H9 (cell line): ENCODE data around the gene TRPM3. TPM values are rescaled to one million over a fixed set of nuclear protein-coding genes. Genes with fewer than 3 reads are reported as not detected.
A peak's percentile ranks its signal among the peaks of the same experiment; 100 is the strongest.

ENCODE experiments used
- DNase-seq: peaks from one replicate; pipeline ENCODE4 v3.0.0-alpha.2; 2017
- H2AFZ ChIP-seq: one replicate; pipeline ENCODE4 v1.6.1; 2013; ENCODE audit warnings: mild to moderate bottlenecking, low read length, control low read depth, moderate library complexity
- H2AK5ac ChIP-seq: 2 replicates; pipeline ENCODE4 v1.6.1; 2013; ENCODE audit warnings: low read length, control low read depth, mixed read lengths; ENCODE audit not compliant: insufficient read length
- H2BK120ac ChIP-seq: one replicate; pipeline ENCODE4 v1.6.1; 2013; ENCODE audit warnings: low read depth, mild to moderate bottlenecking, low read length, control low read depth, inconsistent platforms; ENCODE audit not compliant: poor library complexity, severe bottlenecking
- H2BK12ac ChIP-seq: 2 replicates; pipeline ENCODE4 v1.6.1; 2013; ENCODE audit warnings: low read length, control low read depth, mixed read lengths, low read depth; ENCODE audit not compliant: insufficient read length
- H2BK15ac ChIP-seq: 2 replicates; pipeline ENCODE4 v1.6.1; 2013; ENCODE audit warnings: low read depth, low read length, control low read depth
- H2BK20ac ChIP-seq: one replicate; pipeline ENCODE4 v1.6.1; 2013; ENCODE audit warnings: low read depth, mild to moderate bottlenecking, low read length, control low read depth, inconsistent platforms; ENCODE audit not compliant: poor library complexity, severe bottlenecking
- H2BK5ac ChIP-seq: 2 replicates; pipeline ENCODE4 v1.6.1; 2013; ENCODE audit warnings: low read length, control low read depth, mixed read lengths; ENCODE audit not compliant: insufficient read length
- H3K14ac ChIP-seq: 2 replicates; pipeline ENCODE4 v1.6.1; 2013; ENCODE audit warnings: low read length, control low read depth; ENCODE audit not compliant: insufficient read depth
- H3K18ac ChIP-seq: 2 replicates; pipeline ENCODE4 v1.6.1; 2013; ENCODE audit warnings: low read depth, mild to moderate bottlenecking, mixed read lengths, low read length, control low read depth; ENCODE audit not compliant: insufficient read length
- H3K23ac ChIP-seq: 2 replicates; pipeline ENCODE4 v1.6.1; 2013; ENCODE audit warnings: low read length, control low read depth, mixed read lengths, low read depth; ENCODE audit not compliant: insufficient read length
- H3K23me2 ChIP-seq: 2 replicates; pipeline ENCODE4 v1.6.1; 2013; ENCODE audit warnings: low read depth, mild to moderate bottlenecking, mixed read lengths, low read length, control low read depth; ENCODE audit not compliant: insufficient read length, poor library complexity, severe bottlenecking
- H3K27ac ChIP-seq: 2 replicates; pipeline ENCODE4 v1.5.1; 2013; ENCODE audit warnings: low read length, control low read depth, mixed read lengths, low read depth; ENCODE audit not compliant: insufficient read length
- H3K27me3 ChIP-seq: 2 replicates; pipeline ENCODE4 v1.6.1; 2013; ENCODE audit warnings: low read length, control low read depth, inconsistent platforms; ENCODE audit not compliant: insufficient read depth
- H3K4ac ChIP-seq: 2 replicates; pipeline ENCODE4 v1.6.1; 2013; ENCODE audit warnings: low read depth, mild to moderate bottlenecking, control low read depth, inconsistent platforms, low read length, moderate library complexity
- H3K4me1 ChIP-seq: 2 replicates; pipeline ENCODE4 v1.6.1; 2013; ENCODE audit warnings: low read length, control low read depth, inconsistent platforms; ENCODE audit not compliant: insufficient read depth
- H3K4me2 ChIP-seq: 2 replicates; pipeline ENCODE4 v1.6.1; 2013; ENCODE audit warnings: low read length, control low read depth, mixed read lengths; ENCODE audit not compliant: insufficient read length, insufficient read depth
- H3K56ac ChIP-seq: 2 replicates; pipeline ENCODE4 v1.6.1; 2013; ENCODE audit warnings: low read depth, mild to moderate bottlenecking, mixed read lengths, low read length, control low read depth; ENCODE audit not compliant: insufficient read length
- H3K79me1 ChIP-seq: 2 replicates; pipeline ENCODE4 v1.6.1; 2013; ENCODE audit warnings: low read depth, mild to moderate bottlenecking, moderate library complexity, low read length, control low read depth, inconsistent platforms; ENCODE audit not compliant: insufficient read depth, poor library complexity, severe bottlenecking
- H3K79me2 ChIP-seq: 2 replicates; pipeline ENCODE4 v1.6.1; 2013; ENCODE audit warnings: low read length, control low read depth, inconsistent platforms; ENCODE audit not compliant: insufficient read depth
- H3K9ac ChIP-seq: 2 replicates; pipeline ENCODE4 v1.6.1; 2013; ENCODE audit warnings: low read length, control low read depth, mixed read lengths; ENCODE audit not compliant: insufficient read length; ENCODE audit errors: extremely low read depth
- H3K9me3 ChIP-seq: one replicate; pipeline ENCODE4 v1.6.1; 2013; ENCODE audit warnings: low read depth, low read length, inconsistent platforms; ENCODE audit not compliant: control insufficient read depth
- H3T11ph ChIP-seq: one replicate; pipeline ENCODE4 v1.6.1; 2013; ENCODE audit warnings: mild to moderate bottlenecking, low read length, control low read depth, inconsistent platforms
- H4K20me1 ChIP-seq: one replicate; pipeline ENCODE4 v1.6.1; 2013; ENCODE audit not compliant: control insufficient read depth, insufficient read length, insufficient read depth
- H4K5ac ChIP-seq: 2 replicates; pipeline ENCODE4 v1.6.1; 2013; ENCODE audit warnings: low read depth, mild to moderate bottlenecking, mixed read lengths, low read length, control low read depth; ENCODE audit not compliant: insufficient read length
- H4K8ac ChIP-seq: replicated peaks from 2 replicates; pipeline ENCODE4 v1.6.1; 2013; ENCODE audit warnings: low read length, control low read depth, mixed read lengths, low read depth; ENCODE audit not compliant: insufficient read length
- H4K91ac ChIP-seq: 2 replicates; pipeline ENCODE4 v1.6.1; 2013; ENCODE audit warnings: low read depth, mild to moderate bottlenecking, moderate library complexity, mixed read lengths, low read length, control low read depth; ENCODE audit not compliant: insufficient read length
- H3K27ac Mint-ChIP-seq, 3 experiments: 2 replicates in 2 of 3; 3 replicates in 1 of 3; pipeline ENCODE4 v1.8.0; 2020 to 2021; ENCODE audit warnings: mixed read lengths in 3 of 3, mild to moderate bottlenecking in 1 of 3, moderate library complexity in 1 of 3
- H3K27me3 Mint-ChIP-seq: 2 replicates; pipeline ENCODE4 v1.8.0; 2021; ENCODE audit warnings: low read depth, mild to moderate bottlenecking, moderate library complexity, mixed read lengths
- H3K36me3 Mint-ChIP-seq, 3 experiments: 2 replicates in 2 of 3; 3 replicates in 1 of 3; pipeline ENCODE4 v1.8.0; 2020 to 2021; ENCODE audit warnings: low read depth in 3 of 3, mixed read lengths in 3 of 3; ENCODE audit not compliant: insufficient read depth in 1 of 3
- H3K4me1 Mint-ChIP-seq, 2 experiments: 2 replicates each; pipeline ENCODE4 v1.8.0; 2020; ENCODE audit warnings: mixed read lengths in 2 of 2
- H3K4me3 Mint-ChIP-seq, 2 experiments: 2 replicates in 1 of 2; 3 replicates in 1 of 2; pipeline ENCODE4 v1.8.0; 2020 to 2021; ENCODE audit warnings: mild to moderate bottlenecking in 2 of 2, mixed read lengths in 2 of 2, moderate library complexity in 1 of 2
- H3K9me3 Mint-ChIP-seq, 2 experiments: 2 replicates in 1 of 2; 3 replicates in 1 of 2; pipeline ENCODE4 v1.8.0; 2020; ENCODE audit warnings: mild to moderate bottlenecking in 2 of 2, mixed read lengths in 2 of 2, moderate library complexity in 1 of 2
- CTCF ChIP-seq: fragments of 200-600 bp; sonication (generic); conservative IDR thresholded peaks from 3 replicates; pipeline ENCODE4 v1.8.0; 2021; ENCODE audit warnings: antibody characterized with exemption, mild to moderate bottlenecking
- WGBS: extraction: QIAGEN DNeasy Blood & Tissue Kit; methylation state at CpG from one replicate; pipeline ENCODE4 v1.1.7; 2013; ENCODE audit warnings: missing lambda C conversion rate, low lambda C conversion rate, mixed read lengths; ENCODE audit not compliant: insufficient read length; ENCODE audit errors: extremely low coverage; 5-methylcytosine and 5-hydroxymethylcytosine counted together
- total RNA-seq: library from RNA; stranded (reverse); gene quantifications from 2 replicates; pipeline ENCODE4 v1.2.1, GENCODE V29; 2021

TRPM3 gene
- total RNA-seq, 1 experiment from 2014 or later: 10.3 TPM

DNA sequence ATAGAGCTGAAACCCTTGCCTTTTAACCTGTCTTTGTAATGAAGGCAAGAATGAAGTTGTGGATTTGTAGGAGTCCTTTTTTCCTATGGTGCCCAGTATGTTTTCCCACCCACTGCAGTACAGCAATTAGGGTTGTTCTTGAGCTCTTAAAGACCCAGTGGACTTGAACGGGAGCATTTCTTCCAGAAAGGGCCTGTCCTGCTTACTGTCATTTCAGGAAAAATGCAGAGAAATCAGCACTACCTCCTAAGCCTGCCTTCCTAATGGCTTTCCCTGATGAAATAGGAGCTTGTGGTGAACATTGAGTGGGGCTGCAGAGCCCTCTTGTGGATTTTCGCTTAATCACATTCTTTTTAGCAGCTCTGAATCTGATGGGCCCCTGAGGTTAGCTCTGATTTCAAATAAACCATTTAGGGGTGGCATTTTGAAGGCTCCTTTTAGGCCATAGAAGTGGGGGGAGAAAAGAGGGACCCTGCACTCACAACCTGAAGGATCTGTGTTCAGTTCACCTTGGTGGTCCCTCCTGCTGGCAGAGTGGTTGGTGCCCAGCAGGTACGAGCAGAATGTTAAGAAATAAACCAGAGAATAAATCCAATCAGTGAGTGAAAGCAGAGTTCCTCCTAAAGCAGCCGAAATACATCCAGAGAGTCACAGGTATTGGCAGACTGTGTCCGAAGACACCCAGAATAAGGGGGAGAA lies 519.0 kb downstream of the TRPM3 start:
- no peak overlapping the region for H4K8ac ChIP-seq
- H2BK15ac ChIP-seq: no peak overlapping the region
- H3K18ac ChIP-seq: no peak overlapping the region
- no peaks in the 10 kb centered on the region for H3K79me1 ChIP-seq
- no peak overlapping the region for H3K4me3 Mint-ChIP-seq
- no peak overlapping the region for H3T11ph ChIP-seq
- no peaks in the 10 kb centered on the region for H3K9me3 Mint-ChIP-seq
- no peak overlapping the region for H3K4ac ChIP-seq
- no peak overlapping the region for H2BK12ac ChIP-seq
- H3K4me2 ChIP-seq: no peak overlapping the region
- H2AK5ac ChIP-seq: no peak overlapping the region
- H3K36me3 Mint-ChIP-seq: no peaks in the 10 kb centered on the region
- H3K4me1 Mint-ChIP-seq: peaks cover 15 to 24% of the 10 kb centered on the region in 2 experiments
- peak overlapping the region in 1 of 3 experiments; percentile 3; a peak in 2 of 7 replicates for H3K27ac Mint-ChIP-seq
- no peaks in the 10 kb centered on the region for H4K20me1 ChIP-seq
- no peak overlapping the region for H3K9ac ChIP-seq
- H3K23me2 ChIP-seq: no peaks in the 10 kb centered on the region
- no peak overlapping the region for H2BK5ac ChIP-seq
- no peak overlapping the region for H4K5ac ChIP-seq
- no peak overlapping the region for H4K91ac ChIP-seq
- no peaks in the 10 kb centered on the region for H3K79me2 ChIP-seq
- no peaks in the 10 kb centered on the region for H3K27me3 ChIP-seq
- H3K9me3 ChIP-seq: no peaks in the 10 kb centered on the region
- TF ChIP-seq CTCF: peak; percentile 82
- no peak overlapping the region for H2AFZ ChIP-seq
- no peak overlapping the region for H3K14ac ChIP-seq
- no peak overlapping the region for H2BK20ac ChIP-seq
- H3K23ac ChIP-seq: no peak overlapping the region
- H3K27ac ChIP-seq: no peak overlapping the region
- no peaks in the 10 kb centered on the region for H3K27me3 Mint-ChIP-seq
- WGBS: no CpG with 5 or more reads among the region's 5 CpGs
- no peak overlapping the region for H3K56ac ChIP-seq
- H3K4me1 ChIP-seq: no peaks in the 10 kb centered on the region
- H2BK120ac ChIP-seq: no peak overlapping the region
- peak; percentile 68 for DNase-seq
